ENCODE data around the gene SERTM1.

The SERTM1 gene

DNA sequence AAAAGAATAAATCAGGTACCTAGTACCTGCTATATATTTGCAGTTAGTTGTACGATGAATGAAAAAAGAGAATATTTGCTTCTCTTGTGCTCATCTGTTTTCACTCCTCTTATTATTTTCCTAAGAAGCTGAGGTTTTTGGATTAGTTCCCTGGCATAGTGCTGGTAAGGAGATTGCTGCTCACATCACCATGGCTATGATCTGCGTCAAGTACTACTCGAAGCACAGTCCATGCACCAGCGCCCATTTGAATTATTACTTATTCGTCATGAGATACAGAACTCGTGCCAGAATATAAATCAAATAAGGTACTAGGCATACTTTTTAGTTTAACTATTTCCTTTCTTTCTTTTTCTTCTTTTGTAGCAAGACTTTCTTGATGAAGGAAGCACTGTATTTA is 7.1 kb downstream of the SERTM1 start:
- no peaks in the 10 kb centered on the region for H3K27me3 ChIP-seq (ENCODE audit: low read length)
- H3F3A ChIP-seq (ENCODE audit: insufficient read depth): no peaks in the 10 kb centered on the region
- H3K79me2 ChIP-seq (ENCODE audit: insufficient read depth, low read length): no peaks in the 10 kb centered on the region
- H4K20me1 ChIP-seq (ENCODE audit: low read depth, low read length): no peaks in the 10 kb centered on the region
- H3K9ac ChIP-seq (ENCODE audit: low read length): no peak overlapping the region
- TF ChIP-seq EZH2phosphoT487 (conservative IDR thresholded peaks at IDR 0.05; ENCODE audit: low read length): no peak
- TF ChIP-seq, protein P1, sequence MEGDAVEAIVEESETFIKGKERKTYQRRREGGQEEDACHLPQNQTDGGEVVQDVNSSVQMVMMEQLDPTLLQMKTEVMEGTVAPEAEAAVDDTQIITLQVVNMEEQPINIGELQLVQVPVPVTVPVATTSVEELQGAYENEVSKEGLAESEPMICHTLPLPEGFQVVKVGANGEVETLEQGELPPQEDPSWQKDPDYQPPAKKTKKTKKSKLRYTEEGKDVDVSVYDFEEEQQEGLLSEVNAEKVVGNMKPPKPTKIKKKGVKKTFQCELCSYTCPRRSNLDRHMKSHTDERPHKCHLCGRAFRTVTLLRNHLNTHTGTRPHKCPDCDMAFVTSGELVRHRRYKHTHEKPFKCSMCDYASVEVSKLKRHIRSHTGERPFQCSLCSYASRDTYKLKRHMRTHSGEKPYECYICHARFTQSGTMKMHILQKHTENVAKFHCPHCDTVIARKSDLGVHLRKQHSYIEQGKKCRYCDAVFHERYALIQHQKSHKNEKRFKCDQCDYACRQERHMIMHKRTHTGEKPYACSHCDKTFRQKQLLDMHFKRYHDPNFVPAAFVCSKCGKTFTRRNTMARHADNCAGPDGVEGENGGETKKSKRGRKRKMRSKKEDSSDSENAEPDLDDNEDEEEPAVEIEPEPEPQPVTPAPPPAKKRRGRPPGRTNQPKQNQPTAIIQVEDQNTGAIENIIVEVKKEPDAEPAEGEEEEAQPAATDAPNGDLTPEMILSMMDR (IDR thresholded peaks at IDR 0.05; ENCODE audit: insufficient read depth, low read length, poor library complexity, severe bottlenecking): no peak
- no peak overlapping the region for H3K4me2 ChIP-seq (ENCODE audit: low read depth, low read length, poor library complexity, severe bottlenecking)
- H3K9me3 ChIP-seq (ENCODE audit: insufficient read depth, low read length): no peaks in the 10 kb centered on the region
- H3K9me2 ChIP-seq (replicated peaks; ENCODE audit: insufficient read depth, low read length): no peaks in the 10 kb centered on the region
- H3K27ac ChIP-seq (ENCODE audit: low read depth, low read length): no peak overlapping the region
- H3K4me3 ChIP-seq (ENCODE audit: insufficient read depth, low read length, poor library complexity, severe bottlenecking): no peak overlapping the region
- H2AFZ ChIP-seq (ENCODE audit: low read depth, low read length, severe bottlenecking): no peak overlapping the region
- H3K36me3 ChIP-seq (ENCODE audit: low read length): no peaks in the 10 kb centered on the region

GRCh38 chr13:36681894-36682624 is 8.2 kb downstream of the SERTM1 start:
- H3K9me2 ChIP-seq (replicated peaks; ENCODE audit: insufficient read depth, low read length): no peaks in the 10 kb centered on the region
- H2AFZ ChIP-seq (ENCODE audit: low read depth, low read length, severe bottlenecking): no peak overlapping the region
- H3K79me2 ChIP-seq (ENCODE audit: insufficient read depth, low read length): no peaks in the 10 kb centered on the region
- H3K27ac ChIP-seq (ENCODE audit: low read depth, low read length): no peak overlapping the region
- no peaks in the 10 kb centered on the region for H3K36me3 ChIP-seq (ENCODE audit: low read length)
- no peak overlapping the region for H3K9ac ChIP-seq (ENCODE audit: low read length)
- no peaks in the 10 kb centered on the region for H4K20me1 ChIP-seq (ENCODE audit: low read depth, low read length)
- no peaks in the 10 kb centered on the region for H3K9me3 ChIP-seq (ENCODE audit: insufficient read depth, low read length)
- no peaks in the 10 kb centered on the region for H3F3A ChIP-seq (ENCODE audit: insufficient read depth)
- no peaks in the 10 kb centered on the region for H3K27me3 ChIP-seq (ENCODE audit: low read length)
- H3K4me3 ChIP-seq (ENCODE audit: insufficient read depth, low read length, poor library complexity, severe bottlenecking): no peak overlapping the region
- TF ChIP-seq EZH2phosphoT487 (conservative IDR thresholded peaks at IDR 0.05; ENCODE audit: low read length): no peak
- TF ChIP-seq, protein P1 (IDR thresholded peaks at IDR 0.05; ENCODE audit: insufficient read depth, low read length, poor library complexity, severe bottlenecking): no peak
- no peak overlapping the region for H3K4me2 ChIP-seq (ENCODE audit: low read depth, low read length, poor library complexity, severe bottlenecking)

DNA sequence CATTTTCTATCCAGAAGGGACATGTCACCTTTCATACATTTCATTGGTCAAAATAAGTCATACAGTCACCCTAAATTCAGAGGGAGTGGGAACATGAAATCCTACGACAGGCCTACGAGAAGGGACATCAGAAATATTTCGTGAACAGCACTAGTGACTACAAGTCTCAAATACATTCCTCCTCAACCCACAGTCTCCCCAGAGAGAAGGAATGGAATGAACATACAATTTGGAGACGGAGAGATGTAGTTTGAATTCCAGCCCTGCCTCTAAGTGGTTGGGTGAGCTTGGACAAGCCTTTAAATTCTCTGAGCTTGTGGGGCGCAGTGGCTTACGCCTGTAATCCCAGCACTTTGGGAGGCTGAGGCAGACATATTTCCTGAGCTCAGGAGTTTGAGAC is 9.9 kb downstream of the SERTM1 start:
- no peaks in the 10 kb centered on the region for H3K36me3 ChIP-seq (ENCODE audit: low read length)
- H3K9ac ChIP-seq (ENCODE audit: low read length): no peak overlapping the region
- no peaks in the 10 kb centered on the region for H3F3A ChIP-seq (ENCODE audit: insufficient read depth)
- H3K4me2 ChIP-seq (ENCODE audit: low read depth, low read length, poor library complexity, severe bottlenecking): no peak overlapping the region
- no peaks in the 10 kb centered on the region for H4K20me1 ChIP-seq (ENCODE audit: low read depth, low read length)
- H3K9me3 ChIP-seq (ENCODE audit: insufficient read depth, low read length): no peaks in the 10 kb centered on the region
- no peak overlapping the region for H3K4me3 ChIP-seq (ENCODE audit: insufficient read depth, low read length, poor library complexity, severe bottlenecking)
- H3K27me3 ChIP-seq (ENCODE audit: low read length): no peaks in the 10 kb centered on the region
- TF ChIP-seq, protein P1 (IDR thresholded peaks at IDR 0.05; ENCODE audit: insufficient read depth, low read length, poor library complexity, severe bottlenecking): no peak
- no peak for TF ChIP-seq EZH2phosphoT487 (conservative IDR thresholded peaks at IDR 0.05; ENCODE audit: low read length)
- no peaks in the 10 kb centered on the region for H3K79me2 ChIP-seq (ENCODE audit: insufficient read depth, low read length)
- H3K27ac ChIP-seq (ENCODE audit: low read depth, low read length): no peak overlapping the region
- H3K9me2 ChIP-seq (replicated peaks; ENCODE audit: insufficient read depth, low read length): no peaks in the 10 kb centered on the region
- no peak overlapping the region for H2AFZ ChIP-seq (ENCODE audit: low read depth, low read length, severe bottlenecking)
